GM19328 (cell line): ENCODE measurements around the gene CCDC85A.

ENCODE experiments used
- ATAC-seq: cut with Tn5 transposase; IDR thresholded peaks from one replicate; pipeline ENCODE4 v1.9.1; 2021; ENCODE audit warnings: mild to moderate bottlenecking, moderate library complexity; ENCODE audit not compliant: unreplicated experiment

CCDC85A gene

DNA sequence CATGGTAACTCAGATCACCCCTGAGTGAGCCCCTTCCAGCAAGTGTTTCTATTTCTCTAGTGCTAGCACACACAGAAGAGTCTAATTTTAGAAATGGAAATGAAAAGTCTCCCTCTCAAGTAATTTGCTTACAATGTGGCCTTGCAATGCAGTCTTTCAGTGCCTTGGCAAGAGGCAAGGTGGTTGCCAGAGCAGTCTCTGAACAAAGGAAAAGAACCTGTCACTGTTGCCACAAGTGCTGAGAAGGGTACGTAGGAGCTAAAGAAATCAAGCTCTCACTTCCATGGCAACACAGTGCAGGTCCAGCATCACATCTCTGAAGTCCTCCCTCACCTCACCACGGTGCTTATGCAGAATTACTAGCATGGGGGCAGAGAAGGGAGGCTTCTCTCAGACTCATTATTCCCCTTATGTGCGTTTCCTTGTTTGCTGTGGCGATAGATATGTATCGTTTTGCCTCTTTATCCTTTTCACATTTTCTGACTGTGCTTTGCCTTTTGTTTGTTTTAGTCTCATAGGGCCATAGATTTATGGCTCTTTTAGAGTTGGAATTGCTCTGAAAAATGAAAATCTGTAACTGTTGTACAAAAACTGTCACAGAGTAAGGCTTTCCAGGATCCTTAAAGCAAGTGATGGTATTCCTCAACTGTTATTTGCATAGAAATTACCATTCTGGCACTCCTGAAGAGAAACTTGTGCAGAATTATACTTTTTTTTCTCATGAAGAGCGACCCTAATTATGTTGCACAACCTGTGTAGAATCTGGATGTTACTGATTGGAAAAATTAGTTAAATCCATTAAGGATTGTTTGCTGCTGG, 164.8 kb downstream of the CCDC85A start:
- peak; percentile 48 for ATAC-seq

DNA sequence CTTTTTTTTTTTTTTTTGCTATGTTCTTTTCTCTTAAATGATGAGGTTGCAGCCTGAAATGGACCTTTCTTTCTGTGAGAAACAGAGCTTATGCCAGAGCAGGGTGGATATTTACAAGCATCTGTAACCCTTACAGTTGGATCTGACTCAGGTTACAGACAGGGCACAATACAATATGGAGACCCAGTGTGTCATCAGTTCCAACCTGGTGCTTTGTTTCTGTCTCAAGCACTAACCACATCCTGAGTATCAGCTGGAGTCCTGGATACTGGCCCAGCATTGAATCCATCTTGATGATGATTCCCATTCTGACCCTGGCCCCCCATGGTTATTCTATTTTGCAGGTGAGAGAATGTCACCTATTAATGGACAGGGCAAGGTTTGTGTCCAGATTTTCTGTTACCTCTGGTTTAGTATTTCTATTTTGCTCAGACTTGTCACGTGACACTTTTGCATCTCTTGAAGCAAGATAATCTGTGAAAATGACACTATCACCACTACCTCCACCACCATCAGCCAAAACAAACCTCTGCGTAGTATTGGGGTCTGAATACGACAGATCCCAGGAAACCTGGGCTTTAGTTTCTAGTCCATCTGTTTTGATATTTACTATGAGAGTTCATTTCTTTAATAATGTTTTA, 174.0 kb downstream of the CCDC85A start:
- ATAC-seq: no peak

- no peak for ATAC-seq
Measured at GRCh38 chr2:56361844-56362243, 178.1 kb downstream of the CCDC85A start.

GRCh38 chr2:56364902-56365301, 181.1 kb downstream of the CCDC85A start:
- ATAC-seq: no peak

- ATAC-seq: no peak
Measured at GRCh38 chr2:56369316-56369715, 185.5 kb downstream of the CCDC85A start.

GRCh38 chr2:56372071-56372656, 188.4 kb downstream of the CCDC85A start:
- ATAC-seq: no peak

GRCh38 chr2:56375251-56375650, 191.5 kb downstream of the CCDC85A start:
- no peak for ATAC-seq

DNA sequence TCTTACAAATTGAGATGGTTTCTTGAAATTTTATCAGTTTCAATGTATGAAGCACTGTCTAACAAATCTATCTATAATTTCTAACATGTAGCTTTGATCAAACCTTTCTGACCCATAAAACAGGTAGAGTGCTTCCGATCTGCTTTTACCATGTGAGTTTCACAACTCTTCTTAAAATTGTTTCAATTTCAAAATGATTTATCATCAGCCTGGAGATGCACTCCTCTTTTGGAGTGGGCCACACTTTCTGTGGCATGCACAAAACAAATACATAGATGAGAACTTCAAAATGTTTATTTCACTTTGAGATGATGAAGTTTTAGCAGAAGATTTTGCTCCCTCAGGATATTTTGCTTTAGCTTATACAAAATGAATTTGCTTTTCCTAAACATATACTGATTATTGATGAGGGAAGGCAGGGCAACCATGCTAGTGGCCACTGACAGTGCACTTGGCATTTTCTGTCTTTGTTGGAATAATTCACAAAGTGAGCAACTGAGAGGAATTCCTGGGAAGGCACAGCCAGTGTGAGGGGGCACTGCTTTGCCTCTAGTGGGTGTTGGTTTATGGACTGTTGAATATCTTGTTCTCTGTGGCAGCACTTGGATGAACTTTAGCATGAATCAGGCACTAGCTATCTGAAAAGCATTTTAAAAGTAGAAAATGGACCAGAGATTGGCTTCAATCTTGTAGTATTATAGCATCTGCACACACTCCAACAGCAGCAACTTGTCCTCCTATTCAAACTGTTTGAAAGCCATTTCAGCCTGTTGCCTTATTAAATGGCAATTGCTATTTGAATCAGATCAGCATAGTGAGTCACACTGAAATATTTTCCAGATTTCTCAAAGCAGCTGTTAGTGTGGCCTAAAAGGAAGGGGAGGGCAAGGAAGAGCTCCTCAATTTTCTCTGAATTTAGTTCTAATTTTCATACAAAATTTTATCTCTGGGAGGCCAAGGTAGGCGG, 193.2 kb downstream of the CCDC85A start:
- no peak for ATAC-seq

- no peak for ATAC-seq
Measured at GRCh38 chr2:56379066-56379465, 195.3 kb downstream of the CCDC85A start.

DNA sequence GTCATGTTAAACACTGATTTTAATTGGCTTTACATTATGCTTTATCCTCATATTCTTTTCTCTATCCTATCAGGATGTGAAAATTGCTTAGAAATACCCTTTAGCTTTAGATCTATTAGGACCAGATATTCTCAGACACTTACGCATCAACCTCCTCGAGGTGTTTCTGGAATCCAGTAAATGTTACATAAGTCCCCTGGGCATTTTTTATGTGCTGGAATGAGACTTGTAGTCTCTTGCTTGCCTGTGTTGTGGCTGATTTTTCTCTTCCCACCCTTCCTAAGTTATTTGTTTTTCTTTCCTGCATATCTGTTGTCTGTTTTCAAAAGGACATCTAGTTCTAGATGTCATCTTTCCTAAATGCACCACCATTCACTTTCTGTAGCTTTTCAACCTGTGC, 197.1 kb downstream of the CCDC85A start:
- no peak for ATAC-seq

DNA sequence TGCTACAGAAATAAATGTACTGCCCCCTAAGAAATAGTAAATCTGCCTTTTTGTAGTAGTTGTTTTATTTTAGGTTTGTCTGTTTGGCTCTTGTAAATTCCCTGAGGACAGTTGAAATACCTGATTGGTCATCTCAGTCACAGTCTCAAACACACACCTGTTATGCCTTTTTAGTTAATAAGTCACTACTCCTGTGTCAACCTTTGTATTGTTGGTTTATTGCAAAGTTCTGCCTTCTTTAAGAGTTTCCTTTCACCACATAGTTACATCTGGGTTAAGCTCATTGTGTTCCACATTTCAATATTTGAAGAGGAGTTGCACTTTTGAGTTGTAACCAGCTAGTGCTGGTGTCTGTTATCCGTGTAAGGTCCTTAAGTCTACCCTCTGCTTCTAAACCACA, 198.7 kb downstream of the CCDC85A start:
- no peak for ATAC-seq

DNA sequence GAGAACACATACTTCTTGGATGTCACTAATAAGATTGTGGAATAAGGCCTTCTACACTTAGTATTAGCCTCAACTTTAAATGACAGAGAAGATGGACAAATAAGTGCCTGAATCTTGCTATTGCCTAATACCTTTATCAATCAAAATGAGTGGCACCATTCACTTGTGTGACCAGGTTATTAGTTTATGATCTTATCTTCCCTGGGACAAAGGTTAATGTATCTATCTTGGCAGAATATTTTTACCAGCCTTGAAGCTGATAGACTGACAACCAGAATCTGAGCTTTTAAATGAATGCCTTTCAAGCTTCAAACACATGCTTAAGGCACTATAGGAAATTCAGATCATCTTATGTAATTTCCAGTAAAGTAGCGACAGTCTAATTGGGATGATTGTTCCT, 202.9 kb downstream of the CCDC85A start:
- ATAC-seq: no peak

- no peak for ATAC-seq
Measured at GRCh38 chr2:56390644-56391043, 206.9 kb downstream of the CCDC85A start.

DNA sequence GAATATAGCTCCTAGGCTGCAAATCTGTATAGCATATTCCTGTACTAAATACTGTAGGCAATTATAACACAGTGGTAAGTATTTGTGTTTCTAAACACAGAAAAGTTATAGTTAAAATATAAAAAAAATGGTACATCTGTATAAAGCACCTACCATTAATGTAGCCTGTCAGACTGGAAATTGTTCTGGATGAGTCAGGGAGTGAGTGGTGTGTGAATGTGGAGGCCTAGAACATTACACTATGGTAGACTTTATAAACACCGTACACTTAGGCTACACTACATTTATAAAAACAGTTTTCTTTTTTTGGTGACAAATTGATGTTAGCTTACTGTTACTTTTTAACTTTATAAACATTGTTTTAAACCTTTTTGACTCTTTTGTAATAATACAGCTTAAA, 226.3 kb downstream of the CCDC85A start:
- no peak for ATAC-seq

DNA sequence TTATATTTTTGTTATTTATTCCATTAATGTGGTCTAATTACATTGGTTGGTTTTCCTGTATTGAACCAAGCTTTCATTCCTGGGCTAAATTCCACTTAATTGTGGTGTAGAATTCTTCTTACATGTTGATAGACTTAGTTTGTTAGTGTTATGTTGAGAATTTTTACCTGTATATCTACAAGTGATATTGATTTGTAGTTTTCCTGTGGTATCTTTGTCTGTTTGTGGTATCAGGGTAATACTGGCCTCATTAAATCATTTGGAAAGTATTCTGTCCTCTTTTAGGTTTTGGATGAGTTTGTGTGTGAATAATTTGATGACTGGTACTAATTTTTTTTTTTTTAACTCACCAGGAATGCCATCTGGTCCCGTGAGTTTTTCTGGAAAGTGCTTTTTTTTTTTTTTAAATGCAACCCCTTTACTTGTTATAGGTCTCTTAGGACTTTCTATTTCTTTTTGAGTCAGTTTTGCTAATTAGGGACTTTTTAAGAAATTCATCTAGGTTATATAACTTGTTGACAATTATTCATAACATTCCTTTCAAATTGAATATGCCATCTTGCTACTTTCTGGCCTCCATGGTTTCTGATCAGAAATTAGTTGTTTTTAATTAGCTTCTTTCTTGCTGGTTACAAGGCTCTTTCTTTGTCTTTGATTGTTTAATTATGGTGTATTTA, 232.8 kb downstream of the CCDC85A start:
- no peak for ATAC-seq
